GM12892 (cell line): ENCODE results near the gene ABCD2.

ENCODE experiments used
- POLR2A ChIP-seq: IDR thresholded peaks from 2 replicates; pipeline ENCODE4 v1.6.1; 2011; ENCODE audit warnings: low read depth, low read length, control low read depth
- POLR2AphosphoS5 ChIP-seq: IDR thresholded peaks from 2 replicates; pipeline ENCODE4 v1.6.1; 2011; ENCODE audit warnings: low read depth, low read length, control low read depth

DNA sequence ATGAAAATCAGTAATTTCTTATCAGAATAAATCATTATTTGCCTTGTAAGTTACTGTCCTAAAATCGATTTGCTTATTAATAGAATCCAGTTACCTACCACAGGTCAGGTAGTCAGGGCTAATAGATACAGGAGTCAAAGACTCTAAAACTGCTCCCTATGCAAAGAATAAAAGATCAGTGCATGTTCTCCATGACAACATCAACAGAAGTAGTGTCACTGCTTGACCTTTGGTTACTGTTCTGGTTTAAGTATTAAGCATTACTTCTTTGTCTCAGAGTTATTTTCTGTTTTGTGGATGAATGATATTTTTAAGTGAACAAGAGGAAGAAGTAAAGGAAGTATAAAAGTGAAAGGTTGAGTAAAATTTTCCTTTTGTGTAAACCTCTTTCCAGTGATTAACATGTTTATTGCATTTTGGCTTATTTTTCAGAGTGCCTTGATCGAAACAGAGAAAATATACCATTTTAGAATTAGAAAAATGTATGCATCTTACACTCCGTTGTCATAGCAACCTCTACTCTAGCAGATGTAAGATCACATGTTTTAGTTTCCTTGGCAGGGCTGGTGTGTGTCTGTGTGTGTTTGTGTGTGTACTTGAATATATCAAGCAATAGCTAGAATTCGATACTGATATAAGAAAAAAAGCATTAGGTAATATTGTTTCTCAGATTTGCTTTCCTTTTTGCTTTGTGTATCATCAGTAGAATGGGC is 44.7 kb downstream of the ABCD2 start:
- no peak for TF ChIP-seq POLR2AphosphoS5
- TF ChIP-seq POLR2A = no peak
